HG02943 (cell line): ENCODE data around the gene FRMPD2.
"Not testable (repeated sequence)": the region's sequence is repeated elsewhere in the genome, so short reads cannot be mapped to it uniquely, and the experiment has no call there.

Experiments used
- ATAC-seq: cut with Tn5 transposase; IDR thresholded peaks from one replicate; pipeline ENCODE4 v1.9.1; 2021; ENCODE audit warnings: mild to moderate bottlenecking, low read depth, moderate library complexity; ENCODE audit not compliant: unreplicated experiment

Gene FRMPD2

GRCh38 chr10:48160163-48160562 lies 114.3 kb downstream of the FRMPD2 start:
- ATAC-seq, result not testable (repeated sequence)

DNA sequence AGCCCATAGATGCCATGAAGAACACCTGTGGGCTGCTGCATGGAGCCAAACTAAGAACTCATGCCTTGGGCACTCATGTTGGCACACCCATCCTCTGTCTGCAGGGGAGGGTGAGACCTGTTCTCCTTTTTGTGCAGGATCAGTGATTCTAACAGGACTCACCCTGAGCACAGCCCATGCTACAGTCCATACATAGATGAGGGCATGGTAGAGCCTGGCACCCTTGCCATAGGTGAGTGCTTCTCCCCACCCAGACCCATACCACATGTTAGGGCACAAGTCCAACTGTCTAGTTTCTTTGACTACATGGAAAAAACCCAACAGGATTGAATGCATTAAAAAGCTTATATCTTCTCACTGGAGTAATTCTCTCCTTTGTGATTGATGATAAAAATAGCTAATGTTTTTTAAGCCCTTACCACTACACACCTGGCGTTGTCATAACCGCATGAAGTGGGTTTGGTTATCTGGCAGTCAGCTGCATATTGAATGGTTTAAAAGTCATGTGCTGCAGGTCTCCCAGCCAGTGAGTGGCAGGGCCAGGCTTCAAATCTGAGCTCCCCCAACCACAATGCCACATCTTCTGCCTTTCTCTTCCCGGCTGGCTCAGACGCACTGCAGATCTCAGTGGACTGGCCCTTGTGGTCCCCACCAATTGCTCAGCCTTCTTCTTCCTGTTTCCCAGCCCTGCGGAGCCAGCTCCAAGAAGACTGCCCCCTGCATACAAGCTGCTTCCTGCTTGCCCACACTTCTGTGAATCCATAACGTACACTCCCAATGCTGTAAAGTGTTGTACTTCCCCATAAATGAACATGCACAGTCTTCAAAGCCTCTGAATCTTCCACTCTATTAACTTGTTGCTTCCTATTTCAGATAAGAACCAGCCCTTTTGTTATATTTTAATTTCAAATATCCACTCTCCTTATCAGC lies 120.0 kb downstream of the FRMPD2 start:
- not testable (repeated sequence) for ATAC-seq

GRCh38 chr10:48147643-48148042 lies 126.9 kb downstream of the FRMPD2 start:
- not testable (repeated sequence) for ATAC-seq

GRCh38 chr10:48143721-48144642 lies 130.5 kb downstream of the FRMPD2 start:
- not testable (repeated sequence) for ATAC-seq

DNA sequence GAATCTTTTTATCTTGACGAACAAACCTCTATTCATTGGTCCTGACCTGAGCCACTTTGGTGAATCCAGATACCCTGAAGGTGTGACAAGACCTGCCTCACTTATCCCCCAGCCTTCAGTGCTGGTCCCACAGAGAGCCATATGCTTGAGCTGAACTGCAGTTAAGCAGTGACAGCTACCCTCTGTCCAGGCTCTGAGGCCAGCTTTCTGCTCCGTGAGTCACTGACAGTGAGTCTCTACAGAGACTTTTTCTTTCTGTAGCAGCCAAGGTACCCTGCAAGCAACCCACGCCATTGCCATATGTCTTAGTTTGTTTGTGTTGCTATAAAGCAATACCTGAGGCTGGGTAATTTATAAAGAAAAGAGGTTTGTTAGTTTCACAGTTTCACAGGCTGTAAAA lies 133.5 kb downstream of the FRMPD2 start:
- not testable (repeated sequence) for ATAC-seq

DNA sequence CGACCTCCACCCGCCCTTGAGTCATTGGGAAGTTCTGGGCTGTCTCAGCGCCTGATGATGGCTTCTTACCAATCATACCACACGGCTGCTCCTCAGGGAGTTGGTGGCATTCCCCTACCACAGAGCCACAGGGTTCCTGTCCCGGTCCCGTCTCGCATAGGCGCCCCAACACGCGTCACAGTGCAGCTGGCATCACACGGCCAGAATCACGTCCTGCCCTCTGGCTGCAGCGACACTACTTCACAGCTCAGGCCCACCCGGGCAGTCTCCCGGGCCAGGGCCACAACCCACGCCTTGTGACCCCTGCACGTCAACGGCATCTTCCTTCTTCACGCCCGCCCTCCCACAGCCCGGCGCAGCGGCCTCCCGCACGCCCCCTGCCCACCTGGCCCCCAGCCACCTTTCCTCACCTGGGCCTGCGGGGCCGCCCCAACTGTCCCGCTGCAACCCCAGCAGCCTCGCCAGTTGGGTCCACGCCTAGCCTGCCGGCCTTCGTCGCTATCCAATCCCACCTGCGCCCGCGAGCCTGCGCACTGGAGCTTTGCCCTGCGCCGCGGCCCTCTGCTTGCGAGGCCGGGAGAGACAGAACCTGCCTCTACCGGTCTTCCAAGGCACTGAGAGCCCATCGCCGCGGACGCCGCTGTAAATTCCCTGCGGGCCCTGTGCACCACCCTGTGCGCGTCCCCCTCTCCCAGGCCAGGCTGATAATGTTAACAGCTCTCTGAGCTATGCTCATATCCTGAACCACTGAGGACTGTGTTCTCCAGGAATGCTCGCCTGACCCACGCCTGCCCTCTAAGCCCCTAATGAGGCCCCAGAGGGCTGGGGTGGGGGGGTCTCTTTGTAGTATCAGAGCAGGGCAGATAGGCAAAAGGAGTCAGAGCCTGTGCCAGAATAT lies 134.3 kb downstream of the FRMPD2 start:
- not testable (repeated sequence) for ATAC-seq

GRCh38 chr10:48128954-48129353 lies 145.5 kb downstream of the FRMPD2 start:
- ATAC-seq, result not testable (repeated sequence)

DNA sequence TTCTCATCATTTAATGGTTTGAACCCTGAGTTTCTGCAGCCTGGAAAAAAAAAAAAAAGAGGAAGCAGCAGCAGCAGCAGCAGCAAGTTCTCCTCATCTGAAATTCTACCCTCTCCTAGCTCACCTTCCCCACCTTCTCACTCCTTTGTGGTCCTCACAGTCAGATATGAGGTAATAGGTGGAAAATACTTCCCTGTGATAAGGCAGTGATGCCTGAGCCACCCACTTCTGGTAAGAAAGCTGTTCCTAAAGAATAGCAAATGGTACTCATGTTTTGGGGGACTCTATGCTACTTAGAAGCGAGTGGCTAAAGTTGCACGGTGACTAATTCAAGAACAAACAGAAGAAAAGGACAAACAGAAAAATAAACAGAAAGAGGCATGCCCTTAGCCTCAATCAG lies 148.2 kb downstream of the FRMPD2 start:
- not testable (repeated sequence) for ATAC-seq

- not testable (repeated sequence) for ATAC-seq
Observed at GRCh38 chr10:48125631-48126030, 148.9 kb downstream of the FRMPD2 start.

GRCh38 chr10:48122618-48123017 lies 151.9 kb downstream of the FRMPD2 start:
- not testable (repeated sequence) for ATAC-seq

- ATAC-seq, result not testable (repeated sequence)
Observed at GRCh38 chr10:48110277-48110676, 164.2 kb downstream of the FRMPD2 start.
